AG10803 (cell line): ENCODE results near the gene ELAPOR1.

Experiments used
- DNase-seq: peaks from one replicate; pipeline ENCODE4 v3.0.0; 2010; ENCODE audit warnings: low read depth
- H3K4me3 ChIP-seq: 2 replicates; pipeline ENCODE4 v1.5.1; 2011; ENCODE audit warnings: mild to moderate bottlenecking, low read length, control low read depth
- CTCF ChIP-seq: conservative IDR thresholded peaks from 2 replicates; pipeline ENCODE4 v1.5.1; 2011; ENCODE audit warnings: mild to moderate bottlenecking, low read length, control low read depth, inconsistent platforms

ELAPOR1 gene

GRCh38 chr1:109096120-109096519, 17.8 kb upstream of the ELAPOR1 start:
- TF ChIP-seq CTCF: no peak
- no peak for DNase-seq
- no peak overlapping the region for H3K4me3 ChIP-seq

GRCh38 chr1:109099938-109100773, 13.8 kb upstream of the ELAPOR1 start:
- peak; percentile 83 for TF ChIP-seq CTCF
- H3K4me3 ChIP-seq: peak overlapping the region; percentile 97
- DNase-seq: peak; percentile 98

GRCh38 chr1:109104364-109105151, 9.4 kb upstream of the ELAPOR1 start:
- TF ChIP-seq CTCF: no peak
- H3K4me3 ChIP-seq: no peak overlapping the region
- DNase-seq: peak; percentile 39

GRCh38 chr1:109105881-109106280, 8.0 kb upstream of the ELAPOR1 start:
- no peak overlapping the region for H3K4me3 ChIP-seq
- no peak for DNase-seq
- TF ChIP-seq CTCF: no peak

- no peak overlapping the region for H3K4me3 ChIP-seq
- no peak for TF ChIP-seq CTCF
- DNase-seq: no peak
Measured at GRCh38 chr1:109107785-109108184, 6.1 kb upstream of the ELAPOR1 start.

- no peak for TF ChIP-seq CTCF
- H3K4me3 ChIP-seq: no peak overlapping the region
- no peak for DNase-seq
Measured at GRCh38 chr1:109109906-109110305, 4.0 kb upstream of the ELAPOR1 start.
